Esophagus (tissue), 2 donors: ENCODE data around the gene HS2ST1. TPM values are rescaled to one million over a fixed set of nuclear protein-coding genes. Genes with fewer than 3 reads are reported as not detected.

Experiments
- H3K27ac ChIP-seq, 2 donors: one replicate each; pipeline ENCODE4 v1.5.1; 2013; ENCODE audit warnings: low read depth in 2 of 2, mild to moderate bottlenecking in 2 of 2, inconsistent platforms in 1 of 2, low read length in 1 of 2, moderate library complexity in 1 of 2
- H3K27me3 ChIP-seq, 2 donors: one replicate each; pipeline ENCODE4 v1.6.1; 2013; ENCODE audit warnings: low read length in 2 of 2, control low read depth in 1 of 2, mild to moderate bottlenecking in 1 of 2; ENCODE audit not compliant: insufficient read depth in 2 of 2, control insufficient read depth in 1 of 2
- H3K36me3 ChIP-seq, 2 donors: one replicate each; pipeline ENCODE4 v1.6.1; 2013; ENCODE audit warnings: low read length in 1 of 2; ENCODE audit not compliant: control insufficient read depth in 2 of 2, insufficient read depth in 2 of 2
- H3K4me1 ChIP-seq, 2 donors: one replicate each; pipeline ENCODE4 v1.6.1; 2013; ENCODE audit warnings: low read length in 1 of 2; ENCODE audit not compliant: control insufficient read depth in 2 of 2, insufficient read depth in 2 of 2
- H3K4me3 ChIP-seq, 2 donors: one replicate each; pipeline ENCODE4 v1.5.1; 2013; ENCODE audit warnings: low read length in 2 of 2, mild to moderate bottlenecking in 2 of 2, low read depth in 1 of 2, moderate library complexity in 1 of 2
- H3K9me3 ChIP-seq, 2 donors: one replicate each; pipeline ENCODE4 v1.6.1; 2013; ENCODE audit warnings: mild to moderate bottlenecking in 2 of 2, low read depth in 1 of 2, low read length in 1 of 2, moderate library complexity in 1 of 2; ENCODE audit not compliant: control insufficient read depth in 2 of 2, insufficient read depth in 1 of 2
- WGBS, 2 donors: extraction: QIAGEN DNeasy Blood & Tissue Kit; methylation state at CpG; one replicate each; pipeline ENCODE4 v1.1.7; 2013; 5-methylcytosine and 5-hydroxymethylcytosine counted together
- polyA plus RNA-seq, 2 donors: library from polyadenylated mRNA; stranded (reverse); fragments of 200-250 nt; gene quantifications; one replicate each; pipeline ENCODE4 v1.2.3, GENCODE V29; 2013
- donor health status: healthy with polysubstance abuse.
- donor health status: Bipolar disorder and iron deficiency.

HS2ST1 gene
- polyA plus RNA-seq, 2 donors = 2.7 to 3.8 TPM

GRCh38 chr1:87143413-87144135, 229.1 kb downstream of the HS2ST1 start:
- H3K4me1 ChIP-seq = peaks cover 0 to 5% of the 10 kb centered on the region in 2 donors
- no peak overlapping the region for H3K4me3 ChIP-seq
- peaks cover 0 to 4% of the 10 kb centered on the region in 2 donors for H3K9me3 ChIP-seq
- H3K36me3 ChIP-seq = no peaks in the 10 kb centered on the region
- no peaks in the 10 kb centered on the region for H3K27me3 ChIP-seq
- WGBS, 2 donors = 91 to 97% methylated on average over 3 of the region's 3 CpGs
- no peak overlapping the region for H3K27ac ChIP-seq

GRCh38 chr1:87144316-87144895, 230.0 kb downstream of the HS2ST1 start:
- Histone ChIP-seq H3K27me3 (peaks cover 0 to 1% of the 10 kb centered on the region in 2 donors), H3K27ac (no peak overlapping the region), H3K4me1 (peaks cover 0 to under 1% of the 10 kb centered on the region in 2 donors), H3K36me3 (no peaks in the 10 kb centered on the region), H3K4me3 (no peak overlapping the region), H3K9me3 (peaks cover 0 to 1% of the 10 kb centered on the region in 2 donors)
- 65 to 79% methylated on average over 8 of the region's 8 CpGs for WGBS, 2 donors

DNA sequence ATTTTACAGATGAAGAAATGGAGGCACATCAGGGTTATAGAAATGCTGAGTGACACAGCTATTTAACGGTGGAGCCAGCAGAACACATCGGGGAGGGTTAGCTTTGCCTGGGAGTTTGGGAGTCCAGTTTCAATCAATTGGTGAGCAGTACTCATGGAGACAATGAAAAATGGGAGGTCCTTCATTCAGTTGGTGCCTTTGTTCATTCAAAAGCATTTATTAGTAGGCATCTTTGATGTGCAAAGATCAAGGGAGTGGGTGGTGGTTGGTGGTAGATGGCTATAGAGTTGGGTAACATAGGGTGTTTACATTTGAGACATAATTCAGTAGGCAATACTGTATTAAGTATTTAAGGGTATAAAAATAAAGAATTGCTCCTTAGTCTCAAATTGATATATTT, 230.5 kb downstream of the HS2ST1 start:
- H3K9me3 ChIP-seq = no peaks in the 10 kb centered on the region
- 87 to 95% methylated on average over 2 of the region's 2 CpGs for WGBS, 2 donors
- H3K27ac ChIP-seq = no peak overlapping the region

GRCh38 chr1:87146538-87146937, 232.1 kb downstream of the HS2ST1 start:
- no peak overlapping the region for H3K27ac ChIP-seq
- H3K4me1 ChIP-seq = no peaks in the 10 kb centered on the region
- H3K36me3 ChIP-seq = no peaks in the 10 kb centered on the region
- H3K9me3 ChIP-seq = no peaks in the 10 kb centered on the region
- peaks cover 0 to 3% of the 10 kb centered on the region in 2 donors for H3K27me3 ChIP-seq
- WGBS, 2 donors = 92 to 93% methylated on average over 2 of the region's 2 CpGs
- H3K4me3 ChIP-seq = no peak overlapping the region

More for the DNA sequence above, 230.5 kb downstream of the HS2ST1 start:
- peaks cover 0 to 3% of the 10 kb centered on the region in 2 donors for H3K27me3 ChIP-seq
- no peaks in the 10 kb centered on the region for H3K4me1 ChIP-seq
- H3K36me3 ChIP-seq = no peaks in the 10 kb centered on the region
- H3K4me3 ChIP-seq = no peak overlapping the region

DNA sequence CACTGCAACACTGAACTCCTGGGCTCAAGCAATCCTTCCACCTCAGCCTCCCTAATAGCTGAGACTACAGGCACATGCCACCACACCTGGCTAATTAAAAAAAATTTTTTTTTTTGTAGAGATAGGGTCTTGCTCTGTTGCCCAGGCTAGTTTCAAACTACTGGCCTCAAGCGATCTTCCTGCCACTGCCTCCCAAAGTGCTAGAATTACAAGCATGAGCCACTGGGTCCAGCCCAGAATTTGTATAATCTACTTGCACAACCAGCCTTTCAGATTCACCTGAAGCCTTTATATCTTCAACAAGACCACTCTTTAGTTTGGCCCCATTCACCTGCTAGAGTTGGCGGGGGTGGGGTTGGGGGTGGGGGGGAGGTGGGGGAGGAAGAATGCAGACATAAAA, 232.6 kb downstream of the HS2ST1 start:
- Histone ChIP-seq H3K4me3 (no peak overlapping the region), H3K27ac (no peak overlapping the region), H3K27me3 (peaks cover 0 to 3% of the 10 kb centered on the region in 2 donors), H3K36me3 (no peaks in the 10 kb centered on the region), H3K9me3 (no peaks in the 10 kb centered on the region), H3K4me1 (no peaks in the 10 kb centered on the region)
- WGBS, 2 donors = 49 to 61% methylated on average over 2 of the region's 2 CpGs

GRCh38 chr1:87147851-87148250, 233.4 kb downstream of the HS2ST1 start:
- no peak overlapping the region for H3K27ac ChIP-seq
- no peaks in the 10 kb centered on the region for H3K9me3 ChIP-seq
- peaks cover 0 to 3% of the 10 kb centered on the region in 2 donors for H3K27me3 ChIP-seq
- no peaks in the 10 kb centered on the region for H3K36me3 ChIP-seq
- no peak overlapping the region for H3K4me3 ChIP-seq
- WGBS, 2 donors = 51 to 74% methylated on average over 3 of the region's 3 CpGs
- no peaks in the 10 kb centered on the region for H3K4me1 ChIP-seq

GRCh38 chr1:87148661-87149060, 234.2 kb downstream of the HS2ST1 start:
- Histone ChIP-seq H3K27me3 (peaks cover 0 to 3% of the 10 kb centered on the region in 2 donors), H3K4me1 (no peaks in the 10 kb centered on the region), H3K36me3 (no peaks in the 10 kb centered on the region), H3K9me3 (no peaks in the 10 kb centered on the region), H3K27ac (no peak overlapping the region), H3K4me3 (no peak overlapping the region)
- WGBS, 2 donors = 85 to 87% methylated on average over 4 of the region's 4 CpGs

DNA sequence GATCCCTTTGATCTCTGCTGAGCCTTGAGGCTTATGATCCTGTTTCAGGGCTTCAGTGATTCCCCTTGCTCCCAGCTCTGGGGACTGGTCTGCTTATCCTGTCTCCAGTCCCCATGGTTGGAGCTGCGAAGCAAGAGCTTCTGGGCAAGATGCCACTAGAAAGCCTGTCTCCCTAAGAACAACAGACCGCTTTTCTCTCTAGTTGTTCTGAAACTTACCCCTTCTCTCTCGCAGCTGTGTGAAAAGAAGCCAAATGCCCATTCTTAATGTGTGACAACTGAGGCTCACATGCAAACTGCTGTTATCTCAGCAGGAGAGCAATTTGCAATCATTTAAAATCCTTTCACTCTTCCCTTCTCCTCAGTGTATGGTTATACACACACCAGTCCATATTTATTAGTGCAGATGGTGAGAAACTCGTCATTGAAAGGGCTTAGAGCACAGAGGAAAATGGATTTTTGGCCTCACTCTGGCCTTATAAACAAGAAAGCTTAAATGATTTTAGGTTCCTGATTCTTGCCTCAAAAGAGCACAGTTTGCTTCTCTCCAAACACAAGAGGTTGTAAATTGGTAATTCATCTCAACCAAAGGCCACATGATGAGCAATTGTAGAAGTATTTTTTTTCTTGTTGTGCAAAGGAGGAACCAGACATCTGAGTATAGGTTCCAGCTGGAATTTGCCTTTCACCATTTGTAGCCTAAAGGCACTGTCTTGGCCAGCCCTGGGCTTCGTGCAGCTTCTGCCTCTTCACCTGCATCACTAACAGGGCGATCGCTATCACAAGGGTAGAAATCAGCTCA, 235.0 kb downstream of the HS2ST1 start:
- peaks cover 0 to 3% of the 10 kb centered on the region in 2 donors for H3K4me1 ChIP-seq
- peaks cover 0 to 3% of the 10 kb centered on the region in 2 donors for H3K27me3 ChIP-seq
- H3K36me3 ChIP-seq = no peaks in the 10 kb centered on the region
- WGBS, 2 donors = 65 to 73% methylated on average over 7 of the region's 7 CpGs
- no peak overlapping the region for H3K4me3 ChIP-seq
- peak overlapping the region in 1 of 2 donors; percentile 22 for H3K27ac ChIP-seq
- no peaks in the 10 kb centered on the region for H3K9me3 ChIP-seq

- H3K4me3 ChIP-seq = no peak overlapping the region
- peaks cover 0 to 3% of the 10 kb centered on the region in 2 donors for H3K4me1 ChIP-seq
- no peaks in the 10 kb centered on the region for H3K36me3 ChIP-seq
- H3K9me3 ChIP-seq = no peaks in the 10 kb centered on the region
- 77 to 84% methylated on average over 1 of the region's 1 CpG for WGBS, 2 donors
- no peak overlapping the region for H3K27ac ChIP-seq
- peaks cover 0 to 3% of the 10 kb centered on the region in 2 donors for H3K27me3 ChIP-seq
These were observed 235.7 kb downstream of the HS2ST1 start for GRCh38 chr1:87150143-87150542.
